Karpas-422 (cell line): ENCODE results near the gene MAP7D3. TPM values are rescaled to one million over a fixed set of nuclear protein-coding genes. Genes with fewer than 3 reads are reported as not detected.

Experiments
- DNase-seq: peaks from one replicate; pipeline ENCODE4 v3.0.0-alpha.2; 2015
- H2AFZ ChIP-seq: fragments of 200-600 bp; sonication (generic); 2 replicates; pipeline ENCODE4 v1.6.1; 2014; ENCODE audit warnings: antibody characterized with exemption, low read length, mixed read lengths
- H3K27ac ChIP-seq: fragments of 200-600 bp; sonication (generic); 2 replicates; pipeline ENCODE4 v1.5.1; 2014; ENCODE audit warnings: mild to moderate bottlenecking, low read length, moderate library complexity
- H3K27me3 ChIP-seq: fragments of 200-600 bp; sonication (generic); 2 replicates; pipeline ENCODE4 v1.6.1; 2014; ENCODE audit warnings: low read length, mixed read lengths
- H3K36me3 ChIP-seq: fragments of 200-600 bp; sonication (generic); 2 replicates; pipeline ENCODE4 v1.6.1; 2014; ENCODE audit warnings: low read length, mixed read lengths; ENCODE audit not compliant: insufficient read depth
- H3K4me1 ChIP-seq: fragments of 200-600 bp; sonication (generic); 2 replicates; pipeline ENCODE4 v1.6.1; 2014; ENCODE audit warnings: mild to moderate bottlenecking, low read length, mixed read lengths
- H3K4me2 ChIP-seq: fragments of 200-600 bp; sonication (generic); 2 replicates; pipeline ENCODE4 v1.6.1; 2014; ENCODE audit warnings: low read length, low read depth, mild to moderate bottlenecking; ENCODE audit not compliant: poor library complexity, severe bottlenecking
- H3K4me3 ChIP-seq: fragments of 200-600 bp; sonication (generic); 2 replicates; pipeline ENCODE4 v1.5.1; 2014; ENCODE audit warnings: mild to moderate bottlenecking, antibody characterized with exemption, low read length, mixed read lengths
- H3K79me2 ChIP-seq: fragments of 200-600 bp; sonication (generic); 2 replicates; pipeline ENCODE4 v1.6.1; 2014; ENCODE audit warnings: mild to moderate bottlenecking, low read length, mixed read lengths
- H3K9ac ChIP-seq: fragments of 200-600 bp; sonication (generic); 2 replicates; pipeline ENCODE4 v1.6.0; 2014; ENCODE audit warnings: low read length
- H3K9me2 ChIP-seq: fragments of 200-600 bp; sonication (generic), shearing (Covaris generic); replicated peaks from 2 replicates; pipeline ENCODE4 v1.6.0; 2014; ENCODE audit warnings: mild to moderate bottlenecking, low read length, moderate library complexity; ENCODE audit not compliant: insufficient read depth
- H3K9me3 ChIP-seq: fragments of 300-700, 200-600 bp; sonication (generic); 2 replicates; pipeline ENCODE4 v1.6.1; 2014; ENCODE audit warnings: low read length, mixed read lengths
- H4K20me1 ChIP-seq: fragments of 200-600 bp; sonication (generic); 2 replicates; pipeline ENCODE4 v1.6.1; 2014; ENCODE audit warnings: mild to moderate bottlenecking, antibody characterized with exemption, low read length, low read depth; ENCODE audit not compliant: insufficient read depth
- total RNA-seq: library from RNA; depleted of rRNA; stranded (reverse); fragments of >200 nt; shearing (Covaris generic); gene quantifications from 2 replicates; pipeline ENCODE4 v1.2.3, GENCODE V29; 2014; ENCODE audit warnings: low replicate concordance

Gene MAP7D3
- total RNA-seq, 1 experiment from 2014 or later = 27.2 TPM

DNA sequence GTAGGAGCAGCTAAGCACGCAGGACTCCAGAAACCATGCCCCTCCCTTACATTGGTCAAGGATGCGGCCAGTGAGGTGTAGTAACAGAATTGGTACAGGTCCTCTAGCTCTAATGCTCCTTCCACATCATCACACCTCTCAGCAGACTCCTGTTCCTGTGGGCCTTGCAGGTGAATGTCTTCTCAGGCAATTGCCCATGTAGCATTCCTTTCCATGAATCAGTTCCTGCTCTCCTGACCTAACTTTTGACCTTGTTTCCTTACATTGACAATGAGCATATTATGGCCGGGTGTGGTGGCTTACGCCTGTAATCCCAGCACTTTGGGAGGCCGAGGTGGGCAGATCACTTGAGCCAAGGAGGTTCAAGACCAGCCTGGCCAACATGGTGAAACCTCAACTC lies 31.3 kb downstream of the MAP7D3 start:
- Histone ChIP-seq H3K79me2 (no peaks in the 10 kb centered on the region), H3K27ac (no peak overlapping the region), H3K9me3 (no peaks in the 10 kb centered on the region), H3K36me3 (peaks cover 8% of the 10 kb centered on the region; the same call in 1 of the 2 replicates), H3K4me2 (no peak overlapping the region), H4K20me1 (no peaks in the 10 kb centered on the region), H3K4me3 (no peak overlapping the region), H3K4me1 (no peaks in the 10 kb centered on the region), H2AFZ (no peak overlapping the region), H3K9ac (no peak overlapping the region), H3K27me3 (no peaks in the 10 kb centered on the region), H3K9me2 (no peaks in the 10 kb centered on the region)
- no peak for DNase-seq

DNA sequence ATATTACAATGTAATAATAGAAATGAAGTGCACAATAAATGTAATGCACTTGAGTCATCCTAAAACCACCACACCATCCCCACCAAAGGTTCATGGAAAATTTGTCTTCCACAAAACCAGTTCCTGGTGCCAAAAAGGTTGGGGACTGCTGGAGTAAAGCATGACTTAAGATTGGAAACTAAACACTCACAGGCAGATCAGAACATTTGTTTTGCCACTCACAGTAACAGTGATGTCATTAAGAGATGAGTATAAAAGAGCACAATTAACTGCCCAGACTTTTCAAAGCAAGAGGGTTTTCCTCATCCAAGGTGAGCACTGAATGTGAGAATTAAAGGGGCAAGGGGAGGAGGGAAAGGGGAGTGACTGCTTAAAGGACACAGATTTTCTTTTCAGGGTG lies 35.6 kb downstream of the MAP7D3 start:
- Histone ChIP-seq H3K4me3 (no peak overlapping the region), H3K9me3 (no peaks in the 10 kb centered on the region), H3K79me2 (no peaks in the 10 kb centered on the region), H3K4me1 (peaks cover 8% of the 10 kb centered on the region), H3K27ac (no peak overlapping the region), H3K4me2 (no peak overlapping the region), H2AFZ (no peak overlapping the region), H3K36me3 (peaks cover 4% of the 10 kb centered on the region; the same call in 1 of the 2 replicates), H3K9ac (no peak overlapping the region), H3K9me2 (no peaks in the 10 kb centered on the region), H4K20me1 (no peaks in the 10 kb centered on the region), H3K27me3 (no peaks in the 10 kb centered on the region)
- no peak for DNase-seq

GRCh38 chrX:136214551-136214950 lies 36.6 kb downstream of the MAP7D3 start:
- Histone ChIP-seq H3K9me2 (no peaks in the 10 kb centered on the region), H3K4me2 (no peak overlapping the region), H2AFZ (no peak overlapping the region), H3K9ac (no peak overlapping the region), H3K9me3 (no peaks in the 10 kb centered on the region), H3K79me2 (no peaks in the 10 kb centered on the region), H3K27me3 (no peaks in the 10 kb centered on the region), H3K36me3 (0 out of 2 replicates have a peak, but pooled peaks cover under 1% of the 10 kb centered on the region), H4K20me1 (no peaks in the 10 kb centered on the region), H3K4me1 (peaks cover 18% of the 10 kb centered on the region), H3K27ac (no peak overlapping the region), H3K4me3 (no peak overlapping the region)
- no peak for DNase-seq

- no peak overlapping the region for H3K4me2 ChIP-seq
- H3K4me3 ChIP-seq = no peak overlapping the region
- no peaks in the 10 kb centered on the region for H3K36me3 ChIP-seq
- no peaks in the 10 kb centered on the region for H3K79me2 ChIP-seq
- no peaks in the 10 kb centered on the region for H3K9me3 ChIP-seq
- no peak overlapping the region for H3K27ac ChIP-seq
- H3K9me2 ChIP-seq = no peaks in the 10 kb centered on the region
- no peak overlapping the region for H3K9ac ChIP-seq
- H3K4me1 ChIP-seq = peaks cover 19% of the 10 kb centered on the region
- no peaks in the 10 kb centered on the region for H3K27me3 ChIP-seq
- H2AFZ ChIP-seq = no peak overlapping the region
- DNase-seq = no peak
- H4K20me1 ChIP-seq = no peaks in the 10 kb centered on the region
Measured at GRCh38 chrX:136212557-136213111, 38.6 kb downstream of the MAP7D3 start.

DNA sequence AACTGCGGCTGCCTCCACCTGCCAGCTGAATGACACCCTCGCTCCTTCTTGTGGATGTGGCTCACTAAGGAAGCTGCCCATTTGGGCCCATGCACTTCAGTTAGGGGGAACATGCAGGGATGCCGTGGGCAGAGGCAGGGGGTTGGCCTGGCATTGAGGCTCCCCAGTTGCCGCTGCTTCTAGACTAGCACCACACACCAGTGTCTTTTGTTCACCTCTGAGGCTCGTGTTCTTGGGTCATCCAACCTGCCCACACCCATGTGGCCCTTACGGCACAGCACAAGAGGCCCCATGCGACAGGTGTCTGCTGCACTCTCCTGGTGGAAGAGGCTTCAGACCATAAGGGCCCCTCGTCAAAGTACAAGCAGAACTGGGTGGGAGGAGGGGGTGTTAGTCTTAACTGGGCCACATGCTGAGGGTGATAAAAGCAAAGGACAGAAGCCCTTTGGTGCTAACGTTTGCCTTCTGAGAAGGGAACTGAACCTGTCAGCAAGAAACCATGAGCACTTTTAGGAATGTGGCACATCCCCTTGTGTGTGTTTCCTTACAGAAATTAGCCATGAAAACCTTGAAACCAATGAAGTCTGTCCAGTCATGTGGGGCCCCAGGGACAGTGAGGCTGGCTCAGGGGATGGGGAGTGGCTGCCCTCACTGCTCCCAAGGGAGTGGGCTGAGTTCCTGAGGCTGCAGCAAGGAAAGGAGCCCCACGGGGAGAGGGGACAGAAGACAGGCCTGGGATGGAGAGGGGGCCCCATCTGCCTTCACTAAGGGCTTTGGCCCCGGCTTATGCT lies 39.2 kb downstream of the MAP7D3 start:
- Histone ChIP-seq H3K4me2 (no peak overlapping the region), H3K79me2 (no peaks in the 10 kb centered on the region), H3K27me3 (no peaks in the 10 kb centered on the region), H2AFZ (no peak overlapping the region), H3K4me1 (peaks cover 19% of the 10 kb centered on the region), H4K20me1 (no peaks in the 10 kb centered on the region), H3K4me3 (no peak overlapping the region), H3K27ac (no peak overlapping the region), H3K36me3 (no peaks in the 10 kb centered on the region), H3K9me3 (no peaks in the 10 kb centered on the region), H3K9ac (no peak overlapping the region), H3K9me2 (no peaks in the 10 kb centered on the region)
- DNase-seq = no peak

DNA sequence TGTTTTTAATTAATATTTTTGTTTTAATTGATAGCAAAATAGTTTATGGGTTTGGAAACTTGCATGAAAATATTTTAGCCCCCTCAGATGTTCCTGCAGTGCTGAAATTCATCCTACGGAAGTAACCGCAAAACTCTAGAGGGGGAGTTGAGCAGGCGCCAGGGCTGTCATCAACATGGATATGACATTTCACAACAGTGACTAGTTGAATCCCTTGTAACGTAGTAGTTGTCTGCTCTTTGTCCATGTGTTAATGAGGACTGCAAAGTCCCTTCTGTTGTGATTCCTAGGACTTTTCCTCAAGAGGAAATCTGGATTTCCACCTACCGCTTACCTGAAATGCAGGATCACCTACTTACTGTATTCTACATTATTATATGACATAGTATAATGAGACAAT lies 40.4 kb downstream of the MAP7D3 start:
- Histone ChIP-seq H3K4me3 (no peak overlapping the region), H3K4me2 (peak overlapping the region; percentile 38), H3K36me3 (no peaks in the 10 kb centered on the region), H3K4me1 (peaks cover 19% of the 10 kb centered on the region), H4K20me1 (no peaks in the 10 kb centered on the region), H3K27me3 (no peaks in the 10 kb centered on the region), H3K9ac (no peak overlapping the region), H3K27ac (no peak overlapping the region), H3K9me2 (no peaks in the 10 kb centered on the region), H2AFZ (no peak overlapping the region), H3K9me3 (no peaks in the 10 kb centered on the region), H3K79me2 (no peaks in the 10 kb centered on the region)
- no peak for DNase-seq

- no peaks in the 10 kb centered on the region for H3K9me3 ChIP-seq
- H3K9me2 ChIP-seq = no peaks in the 10 kb centered on the region
- no peak overlapping the region for H3K4me3 ChIP-seq
- H3K9ac ChIP-seq = 0 out of 2 replicates have a peak overlapping the region, but pooled peaks have one; percentile 6
- peak; percentile 72 for DNase-seq
- no peak overlapping the region for H3K27ac ChIP-seq
- H3K36me3 ChIP-seq = no peaks in the 10 kb centered on the region
- H3K4me1 ChIP-seq = peaks cover 19% of the 10 kb centered on the region
- no peak overlapping the region for H2AFZ ChIP-seq
- no peaks in the 10 kb centered on the region for H3K79me2 ChIP-seq
- H3K27me3 ChIP-seq = no peaks in the 10 kb centered on the region
- H3K4me2 ChIP-seq = peak overlapping the region; percentile 38
- no peaks in the 10 kb centered on the region for H4K20me1 ChIP-seq
Measured at GRCh38 chrX:136210243-136210642, 41.0 kb downstream of the MAP7D3 start.

- H3K4me2 ChIP-seq = peak overlapping the region; percentile 35
Measured at GRCh38 chrX:136209751-136210150, 41.4 kb downstream of the MAP7D3 start.

More at GRCh38 chrX:136209751-136210150, 41.4 kb downstream of the MAP7D3 start:
- H3K4me1 ChIP-seq = peaks cover 19% of the 10 kb centered on the region
- H3K9me2 ChIP-seq = no peaks in the 10 kb centered on the region
- no peaks in the 10 kb centered on the region for H3K79me2 ChIP-seq
- H3K9me3 ChIP-seq = no peaks in the 10 kb centered on the region
- no peak overlapping the region for H3K9ac ChIP-seq
- H3K27me3 ChIP-seq = no peaks in the 10 kb centered on the region
- H3K27ac ChIP-seq = no peak overlapping the region
- H3K36me3 ChIP-seq = no peaks in the 10 kb centered on the region
- no peak overlapping the region for H2AFZ ChIP-seq
- no peaks in the 10 kb centered on the region for H4K20me1 ChIP-seq
- no peak for DNase-seq
- H3K4me3 ChIP-seq = no peak overlapping the region
